ENCODE results near the gene PNPLA3.

PNPLA3 gene, protein sequence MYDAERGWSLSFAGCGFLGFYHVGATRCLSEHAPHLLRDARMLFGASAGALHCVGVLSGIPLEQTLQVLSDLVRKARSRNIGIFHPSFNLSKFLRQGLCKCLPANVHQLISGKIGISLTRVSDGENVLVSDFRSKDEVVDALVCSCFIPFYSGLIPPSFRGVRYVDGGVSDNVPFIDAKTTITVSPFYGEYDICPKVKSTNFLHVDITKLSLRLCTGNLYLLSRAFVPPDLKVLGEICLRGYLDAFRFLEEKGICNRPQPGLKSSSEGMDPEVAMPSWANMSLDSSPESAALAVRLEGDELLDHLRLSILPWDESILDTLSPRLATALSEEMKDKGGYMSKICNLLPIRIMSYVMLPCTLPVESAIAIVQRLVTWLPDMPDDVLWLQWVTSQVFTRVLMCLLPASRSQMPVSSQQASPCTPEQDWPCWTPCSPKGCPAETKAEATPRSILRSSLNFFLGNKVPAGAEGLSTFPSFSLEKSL

DNA sequence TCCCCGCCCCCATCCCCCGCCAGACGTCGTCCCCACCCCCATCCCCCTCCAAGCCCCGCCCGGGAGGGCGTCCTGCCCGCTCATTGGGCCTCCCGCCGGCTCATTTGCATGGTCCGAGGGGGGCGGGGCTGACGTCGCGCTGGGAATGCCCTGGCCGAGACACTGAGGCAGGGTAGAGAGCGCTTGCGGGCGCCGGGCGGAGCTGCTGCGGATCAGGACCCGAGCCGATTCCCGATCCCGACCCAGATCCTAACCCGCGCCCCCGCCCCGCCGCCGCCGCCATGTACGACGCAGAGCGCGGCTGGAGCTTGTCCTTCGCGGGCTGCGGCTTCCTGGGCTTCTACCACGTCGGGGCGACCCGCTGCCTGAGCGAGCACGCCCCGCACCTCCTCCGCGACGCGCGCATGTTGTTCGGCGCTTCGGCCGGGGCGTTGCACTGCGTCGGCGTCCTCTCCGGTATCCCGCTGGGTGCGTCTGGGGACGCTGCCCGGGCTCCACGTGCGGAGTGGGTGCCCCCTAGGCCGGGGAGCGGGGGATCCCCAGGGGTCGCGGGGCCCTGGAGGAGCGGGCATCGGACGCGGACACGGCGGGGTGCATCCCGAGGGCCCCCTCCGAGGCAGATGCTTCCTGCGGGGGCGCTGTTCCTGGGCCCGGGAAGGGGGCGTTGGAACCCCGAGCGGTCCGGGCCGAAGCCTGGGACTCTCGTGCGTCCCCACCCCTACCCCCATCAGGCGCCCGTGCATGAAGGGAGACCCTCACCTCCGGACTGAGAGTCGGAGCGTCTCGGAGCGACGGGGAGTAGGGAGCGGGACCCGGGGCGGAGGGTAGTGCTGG lies at the start of gene PNPLA3:
Gene PNPLA3 (plus strand): TSS at position 175 of the 834 bp plus-strand sequence. CDS start 107 bp downstream, at position 282.
- DNase-seq, result peak; percentile 41 to 87

GRCh38 chr22:43876866-43877509 lies 46.6 kb upstream of the PNPLA3 start:
- no peak for DNase-seq

- no peak for DNase-seq
Observed at GRCh38 chr22:43878079-43878795, 45.4 kb upstream of the PNPLA3 start.

GRCh38 chr22:43878831-43879550 lies 44.6 kb upstream of the PNPLA3 start:
- DNase-seq, result no peak

DNA sequence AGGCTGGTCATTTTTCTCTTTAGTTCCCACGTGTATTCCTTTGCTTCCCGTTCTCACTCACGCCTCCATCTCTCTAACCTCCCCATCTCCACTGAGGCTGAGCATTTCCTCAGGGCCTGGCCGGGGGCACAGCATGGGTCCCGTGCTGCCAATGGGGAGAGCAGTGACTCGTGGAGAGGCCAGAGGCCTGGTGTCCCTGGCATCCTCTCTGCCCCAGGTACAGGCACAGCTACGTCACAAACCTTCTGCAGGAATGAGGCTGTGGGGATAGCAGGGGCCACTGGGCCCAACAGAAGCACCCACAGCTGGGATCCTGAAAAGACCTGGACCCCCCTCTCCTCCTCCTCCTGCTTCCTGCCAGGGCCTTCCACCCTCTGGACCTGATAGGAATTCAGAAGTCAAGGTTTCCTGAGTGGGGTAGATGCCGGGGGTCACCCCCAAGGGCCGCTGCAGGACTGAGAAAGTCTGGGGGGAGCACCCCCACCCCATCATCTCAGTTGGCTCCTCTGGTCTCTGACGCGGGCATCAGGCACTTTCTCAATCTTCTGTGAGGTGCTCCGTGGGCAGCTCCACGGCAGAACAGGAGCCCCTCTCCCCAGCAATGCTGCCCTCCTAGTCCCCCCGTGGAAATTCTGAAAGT lies 43.6 kb upstream of the PNPLA3 start:
- no peak for DNase-seq

GRCh38 chr22:43880541-43880991 lies 43.0 kb upstream of the PNPLA3 start:
- no peak for DNase-seq

DNA sequence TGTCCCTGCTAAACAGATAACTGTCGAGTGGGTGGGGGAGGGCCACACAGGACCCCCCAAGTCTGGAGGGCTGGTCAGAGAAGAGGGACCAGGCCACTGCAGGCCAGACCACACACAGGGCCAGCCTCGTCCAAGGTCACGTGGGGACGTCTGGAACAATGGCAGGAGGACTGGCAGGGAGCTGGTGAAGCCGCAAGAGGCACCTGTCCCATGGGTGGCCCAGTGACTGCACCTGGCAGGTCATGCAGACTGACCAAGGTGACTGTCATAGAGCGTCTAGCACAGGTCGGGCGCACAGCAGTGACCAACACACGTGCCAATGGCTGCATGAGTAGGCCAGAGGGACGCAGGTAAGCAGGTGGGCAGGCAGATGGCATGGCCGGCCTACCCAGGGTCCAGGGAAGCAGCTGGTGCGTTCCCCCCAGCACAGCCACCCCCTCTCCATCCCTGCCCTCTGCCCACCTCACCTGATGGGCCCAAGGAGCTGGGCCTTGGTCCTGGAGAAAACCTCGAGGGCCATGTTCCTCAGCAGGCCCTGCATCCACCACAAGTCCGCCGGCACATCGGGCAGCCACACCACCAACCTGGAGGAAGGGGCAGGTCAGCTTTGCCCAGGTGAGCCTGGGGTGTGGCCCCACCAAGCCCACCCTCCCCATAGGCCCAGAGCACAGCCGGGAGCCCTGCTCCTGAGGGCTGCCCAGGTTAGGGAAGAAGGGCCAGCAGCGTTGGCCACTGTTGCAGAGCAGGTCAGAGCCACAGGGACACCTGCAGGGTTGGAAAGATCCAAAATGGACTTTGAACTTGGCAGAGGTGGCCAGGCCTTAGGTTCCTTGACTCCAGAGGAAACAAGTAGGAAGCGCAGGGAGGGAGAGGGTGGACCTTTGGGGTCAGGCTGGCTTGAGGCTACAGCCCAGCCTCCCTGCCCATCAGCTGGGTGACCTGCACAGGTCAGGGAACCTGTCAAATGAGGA lies 42.2 kb upstream of the PNPLA3 start:
- no peak for DNase-seq

- no peak for DNase-seq
Observed at GRCh38 chr22:43882122-43882767, 41.4 kb upstream of the PNPLA3 start.

DNA sequence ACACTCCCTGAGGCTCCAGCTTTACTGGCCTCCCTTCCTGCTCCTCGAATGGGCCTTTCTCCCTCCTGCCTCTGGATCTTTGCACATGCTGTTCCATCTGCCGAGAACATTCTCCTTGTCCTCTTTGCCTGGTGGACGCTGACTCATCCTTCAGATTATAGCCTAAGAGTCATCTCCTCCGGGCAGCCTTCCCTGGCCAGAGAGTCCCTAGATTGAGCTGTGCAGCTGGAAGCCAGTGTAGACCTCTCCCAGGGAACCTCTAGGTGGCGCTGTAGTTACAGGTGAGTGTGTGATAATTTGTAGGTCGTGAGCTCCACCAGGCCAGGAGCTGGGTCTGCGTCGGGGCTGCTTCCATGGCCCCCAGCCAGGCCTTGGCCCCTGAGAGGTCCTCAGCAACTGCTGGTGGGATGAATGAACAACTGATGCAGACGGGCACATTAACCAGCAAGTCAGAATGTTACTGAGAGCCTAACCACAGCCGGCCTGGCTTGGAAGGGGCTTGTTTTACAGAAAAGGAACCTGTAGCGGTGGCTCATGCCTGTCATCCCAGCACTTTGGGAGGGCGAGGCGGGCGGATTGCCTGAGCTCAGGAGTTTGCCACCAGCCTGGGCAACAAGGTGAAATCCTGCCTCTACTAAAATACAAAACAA lies 40.5 kb upstream of the PNPLA3 start:
- peak; percentile 48 to 86 for DNase-seq

GRCh38 chr22:43883719-43884415 lies 39.7 kb upstream of the PNPLA3 start:
- DNase-seq, result no peak

- peak in 1 of 2 experiments; percentile 69 for DNase-seq
Observed at GRCh38 chr22:43884600-43885318, 38.8 kb upstream of the PNPLA3 start.

- DNase-seq, result no peak
Observed at GRCh38 chr22:43885319-43885671, 38.3 kb upstream of the PNPLA3 start.

GRCh38 chr22:43885786-43886185 lies 37.8 kb upstream of the PNPLA3 start:
- no peak for DNase-seq

- no peak for DNase-seq
Observed at GRCh38 chr22:43886231-43886630, 37.4 kb upstream of the PNPLA3 start.

DNA sequence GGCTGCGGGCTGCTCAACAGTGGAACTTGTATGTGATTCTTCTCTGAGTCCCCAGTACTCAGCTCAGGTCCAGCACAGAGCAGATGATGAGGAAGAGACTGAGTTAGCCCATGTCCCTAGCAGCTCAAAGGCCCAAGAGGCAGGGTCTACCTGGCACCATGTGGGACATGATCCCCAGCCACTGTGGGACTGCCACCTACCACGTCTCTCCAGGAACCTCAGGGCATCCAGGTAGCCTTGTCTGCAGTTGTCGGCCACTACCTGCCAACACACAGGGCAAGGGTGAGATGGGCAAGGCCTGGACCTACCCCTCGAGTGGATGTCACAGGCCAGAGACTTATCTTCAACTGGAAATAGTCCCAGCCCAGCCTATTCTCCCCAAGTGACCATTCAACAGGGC lies 36.2 kb upstream of the PNPLA3 start:
- DNase-seq, result no peak

- DNase-seq, result no peak
Observed at GRCh38 chr22:43888740-43889139, 34.9 kb upstream of the PNPLA3 start.

GRCh38 chr22:43889201-43889859 lies 34.3 kb upstream of the PNPLA3 start:
- no peak for DNase-seq
